ENCODE results near the gene CEP112.

The CEP112 gene

DNA sequence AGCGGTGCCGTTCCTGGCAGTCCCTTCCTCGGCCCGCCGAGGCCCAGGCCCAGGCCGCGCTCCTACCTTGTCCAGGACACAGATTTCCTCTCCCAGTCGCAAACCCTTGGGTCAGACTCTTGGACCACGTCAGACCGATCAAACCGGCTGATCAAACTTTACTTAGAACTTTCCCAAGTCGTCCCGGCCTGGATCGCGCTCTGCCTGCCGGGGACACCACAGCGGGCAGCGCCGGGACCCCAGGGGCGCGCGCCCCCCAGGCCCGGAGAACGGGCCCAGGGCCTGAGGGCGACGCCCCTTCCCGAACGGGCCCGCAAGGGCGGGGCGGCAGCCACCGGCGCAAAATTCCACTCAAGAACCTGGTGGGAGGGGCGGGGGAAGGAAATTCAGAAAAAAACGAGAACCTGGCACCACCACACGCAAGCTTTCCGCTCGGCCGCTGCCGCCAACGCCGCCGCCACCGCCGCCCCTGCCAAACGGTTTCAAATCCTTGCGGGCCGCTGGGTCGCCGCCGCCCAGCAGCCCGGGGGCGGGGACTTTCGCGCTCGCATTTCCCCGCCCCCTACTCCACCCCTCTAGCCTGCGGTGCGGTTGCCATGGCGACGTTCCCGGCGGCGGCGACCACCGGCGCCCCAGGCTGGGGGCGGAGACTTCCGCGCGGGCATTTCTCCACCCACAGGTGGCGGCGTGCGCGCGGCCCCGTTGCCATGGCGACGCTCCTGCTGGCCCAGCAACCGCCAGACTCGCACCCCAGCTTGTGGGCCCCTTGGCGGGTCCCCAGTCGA, at the start of gene CEP112:
CEP112 (minus strand) TSS at position 541 of the 785 bp plus-strand sequence.
- DNase-seq = peak; percentile 56

DNA sequence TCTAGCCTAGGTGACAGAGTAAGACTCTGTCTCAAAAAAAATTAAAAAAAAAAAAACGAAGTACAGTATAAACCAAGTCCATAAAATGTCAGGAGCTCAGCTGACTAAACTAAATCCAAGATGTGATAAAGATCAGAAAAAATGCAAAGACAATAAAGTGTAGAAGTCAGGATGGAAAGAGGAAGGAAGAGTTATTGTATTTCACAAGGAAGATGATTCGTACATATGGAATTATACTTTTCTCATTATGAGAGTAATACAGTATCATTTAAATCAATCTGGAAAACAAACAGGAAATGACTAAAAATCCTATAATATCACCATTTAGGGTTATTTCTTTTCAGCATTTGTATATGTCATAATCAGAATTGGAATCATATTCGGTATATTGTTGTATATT, 48.7 kb upstream of the CEP112 start:
- no peak for DNase-seq

DNA sequence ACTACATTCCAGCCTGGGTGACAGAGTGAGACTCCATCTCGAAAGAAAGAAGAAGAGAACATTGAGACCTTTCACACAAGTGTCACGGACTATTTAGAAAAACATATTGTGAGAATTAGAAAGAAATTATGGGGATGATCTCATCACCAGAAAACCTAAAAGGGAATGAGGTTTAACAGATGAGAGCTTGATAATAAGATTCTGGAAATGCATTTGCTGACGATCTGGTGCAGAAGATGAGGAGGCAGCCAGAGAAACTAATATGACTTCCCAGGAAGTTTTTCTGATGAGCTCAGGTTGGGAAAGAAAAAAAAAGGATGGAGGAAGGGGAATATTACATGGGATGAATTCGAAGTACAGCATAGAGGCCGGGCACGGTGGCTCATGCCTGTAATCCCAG, 48.1 kb upstream of the CEP112 start:
- DNase-seq = no peak

DNA sequence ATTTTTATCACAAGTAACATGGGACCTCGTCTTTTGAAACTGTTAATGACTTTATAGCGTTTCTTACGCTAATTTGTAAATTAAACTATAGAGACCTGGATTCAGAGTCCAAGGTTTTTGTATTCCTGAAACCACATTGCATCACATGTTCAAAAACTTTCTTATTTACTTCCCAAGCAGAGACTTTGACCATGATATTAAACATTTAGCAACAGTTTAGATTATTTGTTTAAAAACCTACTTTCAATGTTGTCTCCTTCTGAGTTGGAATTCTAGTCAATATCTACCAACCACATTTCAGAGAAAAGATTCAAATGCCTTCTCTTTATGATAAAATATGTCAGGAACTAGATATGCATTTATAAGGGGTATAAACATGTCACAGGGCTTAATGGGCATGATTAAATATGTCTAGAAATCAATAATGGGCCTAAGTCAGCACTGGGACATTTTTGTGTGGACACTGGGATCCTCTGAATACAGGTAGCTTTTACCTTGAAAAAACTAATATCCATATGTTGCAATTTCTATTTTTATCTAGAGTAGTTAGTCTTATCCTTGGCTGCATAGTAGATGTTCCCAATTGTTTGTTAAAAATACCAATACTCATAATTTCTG, 43.6 kb upstream of the CEP112 start:
- no peak for DNase-seq

DNA sequence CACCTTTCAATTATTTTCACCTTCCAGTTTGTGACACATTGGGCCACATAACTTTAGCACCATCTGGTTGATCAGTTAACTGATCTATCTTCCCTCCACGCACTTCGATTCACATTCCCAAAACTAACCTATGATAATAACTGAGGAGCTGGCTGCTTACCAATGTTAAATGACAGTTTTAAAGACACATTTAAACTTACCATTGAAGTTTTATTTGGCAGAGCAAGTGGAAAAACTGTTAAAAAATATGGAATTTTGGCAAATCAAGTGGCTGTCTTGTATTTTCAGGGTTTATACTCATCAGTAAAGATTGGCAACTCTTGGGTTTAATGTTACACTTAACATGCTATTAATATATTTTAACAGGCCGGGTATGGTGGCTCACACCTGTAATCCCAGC, 42.7 kb upstream of the CEP112 start:
- DNase-seq = no peak

DNA sequence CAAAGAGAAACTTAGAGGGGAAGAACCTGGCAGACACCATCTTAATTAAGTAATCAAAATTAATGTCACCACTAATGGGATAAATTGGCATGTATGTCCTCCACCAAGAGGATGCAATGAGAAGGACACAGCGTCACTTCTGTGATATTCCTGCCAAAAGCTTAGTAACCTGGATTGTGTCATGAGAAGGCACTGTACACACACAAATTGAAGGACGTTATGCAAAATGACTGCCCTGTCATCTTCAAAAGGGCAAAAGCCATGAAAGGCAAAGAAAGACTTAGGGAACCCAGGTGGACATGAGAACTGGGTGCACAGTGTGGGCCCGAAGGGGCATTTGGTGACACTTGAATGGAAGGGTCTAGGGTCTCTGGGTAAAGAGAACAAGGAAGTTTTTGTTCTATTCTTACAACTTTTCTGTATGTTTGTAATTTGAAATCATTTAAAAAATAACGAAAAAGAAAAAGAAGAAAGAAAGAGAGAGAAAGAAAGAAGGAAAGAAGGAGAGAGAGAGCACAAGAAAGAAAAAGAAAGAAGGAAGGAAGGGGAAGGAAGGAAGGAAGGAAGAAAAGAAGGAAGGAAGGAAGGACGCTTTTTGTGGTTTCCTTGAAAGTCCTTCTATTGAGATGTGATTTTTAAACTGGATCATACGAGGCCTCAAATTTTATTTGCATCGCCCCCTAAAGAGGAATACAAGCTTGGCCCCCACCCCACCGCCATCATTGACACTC, 41.3 kb upstream of the CEP112 start:
- no peak for DNase-seq

DNA sequence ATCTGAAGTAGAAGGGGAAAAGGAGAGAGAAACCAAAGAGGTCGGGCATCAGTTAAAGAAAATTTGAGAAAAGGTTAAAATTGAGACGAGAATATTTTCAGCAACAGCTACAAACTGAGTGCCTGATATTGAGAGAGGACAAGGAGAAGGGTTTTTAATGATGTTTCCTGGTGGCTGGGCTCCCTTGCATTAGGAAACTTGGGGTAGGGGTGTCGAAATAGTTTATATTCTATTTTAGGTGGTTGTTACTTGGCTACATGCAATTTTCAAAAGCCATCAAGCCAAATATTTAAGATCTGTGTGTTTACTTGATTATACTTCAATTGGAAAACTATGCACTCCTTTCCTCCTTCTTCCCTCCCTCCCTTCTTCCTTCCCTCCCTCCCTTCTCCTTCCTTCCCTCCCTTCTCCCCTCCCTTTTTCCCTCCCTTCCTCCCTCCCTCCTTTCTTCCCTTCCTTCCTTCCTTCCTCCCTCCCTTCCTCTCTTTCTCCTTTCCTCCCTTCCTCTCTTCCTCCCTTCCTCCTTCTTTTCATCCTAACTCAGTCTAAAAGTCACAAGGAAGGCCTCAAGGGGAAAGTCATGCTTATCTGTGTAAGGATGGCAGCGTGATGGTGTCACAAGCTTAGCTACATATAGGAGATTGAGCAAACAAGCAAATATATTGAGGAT, 39.1 kb upstream of the CEP112 start:
- DNase-seq = no peak

DNA sequence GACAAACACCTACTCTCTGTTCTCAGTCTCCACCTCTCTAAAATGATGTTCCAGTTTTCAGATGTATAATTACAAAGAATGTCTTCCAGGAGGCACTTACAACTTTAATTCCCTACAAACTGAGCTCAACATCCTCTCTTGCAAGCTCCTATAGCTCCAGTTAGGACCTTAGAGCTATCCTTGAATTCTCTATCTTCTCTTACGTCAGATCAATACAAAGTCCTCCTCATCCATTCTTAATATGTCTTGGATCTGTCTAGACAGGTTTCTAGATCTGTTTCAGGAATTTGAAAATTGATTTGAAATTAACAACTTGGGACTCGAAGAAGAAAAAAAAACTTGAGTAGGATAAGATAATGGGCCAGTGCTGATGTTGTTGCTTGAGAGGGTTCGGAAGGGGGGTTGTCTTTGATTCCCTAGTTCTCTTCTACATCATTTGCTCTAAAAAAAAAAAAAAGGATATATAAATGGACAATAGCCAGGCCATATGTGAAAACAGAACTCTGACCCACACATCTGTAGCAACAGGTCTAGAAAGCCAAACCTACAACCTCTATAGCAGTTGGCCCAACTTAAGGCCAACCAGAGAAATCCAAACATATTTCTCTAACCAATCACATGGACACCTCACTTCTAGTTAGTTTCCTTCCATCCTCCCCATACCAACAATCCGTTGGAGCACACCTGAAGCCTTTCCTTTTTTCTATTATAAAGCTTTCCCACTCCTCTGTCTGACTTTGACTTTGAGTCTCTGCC, 38.0 kb upstream of the CEP112 start:
- no peak for DNase-seq

DNA sequence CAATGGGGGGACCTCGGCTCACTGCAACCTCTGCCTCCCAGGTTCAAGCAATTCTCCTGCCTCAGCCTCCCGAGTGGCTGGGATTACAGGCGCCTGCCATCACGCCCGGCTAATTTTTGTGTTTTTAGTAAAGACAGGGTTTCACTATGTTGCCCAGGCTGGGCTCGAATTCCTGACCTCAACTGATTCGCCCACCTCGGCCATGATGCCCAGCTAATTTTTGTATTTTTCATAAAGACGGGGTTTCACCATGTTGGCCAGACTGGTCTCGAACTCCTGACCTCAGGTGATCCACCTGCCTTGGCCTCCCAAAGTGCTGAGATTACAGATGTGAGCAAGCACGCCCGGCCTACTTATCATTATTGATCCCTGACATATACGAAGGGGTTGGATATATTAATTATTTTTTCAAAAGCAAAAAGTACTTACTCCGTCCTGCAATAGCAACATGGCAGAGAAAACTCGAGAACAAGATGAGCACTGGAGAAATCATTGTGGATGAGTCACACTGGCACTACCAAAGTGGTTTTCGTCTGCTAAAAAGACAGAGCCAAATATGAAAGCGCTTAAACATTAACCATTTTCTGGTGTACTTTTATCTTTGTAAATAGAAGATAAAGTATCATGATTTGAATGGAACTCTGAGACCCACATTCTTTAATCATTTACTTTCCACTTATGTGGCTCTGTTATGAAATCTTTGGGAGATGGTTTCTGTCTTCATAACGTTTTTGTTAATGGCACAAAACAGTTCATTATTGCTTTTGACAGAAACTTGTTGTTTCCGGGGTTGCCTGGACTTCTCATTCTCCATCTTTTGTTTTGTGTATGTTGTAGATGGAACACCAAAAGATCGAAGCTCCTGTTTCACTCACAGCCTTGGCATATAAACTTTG, 37.2 kb upstream of the CEP112 start, which contains the start of gene APOH:
APOH (minus strand) TSS at position 529 of the 896 bp plus-strand sequence; CDS start at position 493, 36 bp downstream.
- no peak for DNase-seq

DNA sequence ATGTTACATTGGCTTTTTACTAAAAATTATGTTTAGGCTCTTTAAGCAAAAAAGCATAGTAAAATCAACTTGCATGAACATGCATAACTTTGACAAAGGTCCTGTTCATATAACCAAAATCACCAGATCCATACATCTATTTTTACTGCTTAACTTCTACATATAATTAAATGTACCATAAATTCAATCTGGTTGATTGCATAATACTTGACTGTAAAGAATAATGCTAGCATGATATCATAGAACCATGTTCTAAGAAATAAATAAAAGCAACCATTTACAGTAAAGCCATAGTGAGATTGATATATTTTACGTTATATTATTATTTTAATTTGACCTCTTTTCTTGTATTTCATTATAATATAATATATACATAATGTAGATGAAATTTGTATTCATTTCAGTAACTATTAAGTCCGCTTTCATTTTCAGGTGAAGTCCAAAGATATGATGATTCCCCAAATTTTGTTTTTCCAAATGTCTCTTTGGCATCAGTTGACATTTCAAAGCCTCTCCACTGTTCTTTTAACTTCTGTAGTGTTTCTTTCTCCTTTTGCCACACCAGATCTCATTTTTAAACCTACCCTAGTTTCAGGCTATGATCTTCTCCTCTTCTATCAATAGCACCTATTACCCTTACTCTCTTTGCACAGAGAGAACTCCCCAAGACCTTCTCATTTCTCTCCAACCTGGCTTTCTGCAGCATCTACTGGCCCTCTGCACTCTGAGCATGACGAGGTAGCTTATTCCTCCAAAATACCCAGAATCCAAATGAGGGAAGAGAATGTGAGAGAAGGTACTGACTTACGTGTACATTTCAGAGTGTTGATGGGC, 35.5 kb upstream of the CEP112 start:
- no peak for DNase-seq

DNA sequence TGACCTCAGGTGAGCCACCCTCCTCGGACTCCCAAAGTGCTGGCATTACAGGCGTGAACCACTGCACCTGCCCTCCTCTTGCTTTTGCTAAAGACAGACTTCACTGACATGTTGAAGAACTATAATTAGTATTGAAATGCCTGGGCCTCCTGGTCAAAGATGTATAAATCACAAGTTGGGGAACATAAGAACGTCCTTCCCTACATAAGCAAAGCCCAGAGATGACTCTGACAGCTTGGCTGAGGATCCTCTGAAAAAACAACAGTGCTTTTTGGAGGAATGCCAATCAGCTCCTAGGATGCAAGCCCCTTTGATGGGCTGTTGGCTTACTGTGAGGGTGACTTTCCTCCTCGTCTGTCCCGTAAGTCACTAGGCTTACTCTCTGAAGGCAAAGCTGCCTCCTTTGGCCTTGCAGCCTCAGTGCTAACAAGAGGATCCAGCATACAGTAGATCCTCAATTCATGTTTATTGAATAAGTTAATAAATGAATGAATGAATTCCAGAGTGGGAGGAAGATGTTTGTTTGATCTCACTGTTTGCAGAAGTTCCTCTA, 30.9 kb upstream of the CEP112 start:
- no peak for DNase-seq

DNA sequence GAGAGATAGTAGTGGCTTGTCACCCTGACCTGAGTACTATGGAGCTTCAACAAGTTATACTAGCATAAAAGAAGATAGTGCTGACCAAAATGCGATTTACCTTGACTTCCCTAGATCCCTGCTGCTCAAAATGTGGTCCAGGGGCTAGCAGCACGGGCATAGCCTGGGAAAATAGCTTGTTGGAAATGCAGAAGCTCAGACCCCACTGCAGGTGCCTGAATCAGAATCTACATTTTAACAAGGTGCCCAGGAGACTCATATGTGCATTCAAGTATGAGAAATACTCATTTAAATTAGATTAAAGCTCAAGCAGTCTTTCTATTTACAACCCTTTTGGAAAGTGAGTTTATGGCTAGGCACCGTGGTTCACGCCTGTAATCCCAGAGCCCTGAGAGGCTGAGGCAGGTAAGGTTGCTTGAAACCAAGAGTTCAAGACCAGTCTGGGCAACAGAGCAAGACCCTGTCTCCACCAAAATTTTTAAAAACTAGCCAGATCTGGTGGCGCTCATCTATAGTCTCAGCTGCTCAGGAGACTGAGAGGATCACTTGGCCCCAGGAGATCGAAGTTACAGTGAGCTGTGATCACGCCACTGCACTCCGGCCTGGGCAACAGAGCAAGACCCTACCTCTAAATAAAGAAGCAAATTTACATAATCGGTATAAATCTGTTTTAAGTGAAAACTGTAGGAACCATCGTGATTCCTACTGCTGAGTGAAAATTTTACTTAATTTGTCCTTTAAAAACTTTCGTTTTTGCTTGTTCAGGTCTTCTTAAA, 30.0 kb upstream of the CEP112 start:
- DNase-seq = no peak

DNA sequence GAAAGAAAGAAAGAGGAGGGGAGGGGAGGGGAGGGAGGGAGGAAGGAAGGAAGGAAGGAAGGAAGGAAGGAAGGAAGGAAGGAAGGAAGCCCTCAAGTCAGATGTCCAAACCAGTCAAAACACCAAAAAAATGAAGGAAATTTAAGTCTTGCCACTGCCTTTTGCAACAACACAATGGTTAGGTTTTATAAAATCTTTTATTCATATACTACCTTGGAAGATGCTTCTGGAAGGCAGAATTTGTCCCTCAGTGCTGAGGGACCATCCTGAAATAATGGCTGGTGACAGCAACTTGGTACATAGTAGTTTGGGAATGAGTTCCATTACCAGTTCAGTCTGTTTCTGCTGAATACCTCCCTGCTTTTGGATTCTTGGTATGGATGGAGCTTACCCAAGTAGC, 29.4 kb upstream of the CEP112 start:
- DNase-seq = no peak

DNA sequence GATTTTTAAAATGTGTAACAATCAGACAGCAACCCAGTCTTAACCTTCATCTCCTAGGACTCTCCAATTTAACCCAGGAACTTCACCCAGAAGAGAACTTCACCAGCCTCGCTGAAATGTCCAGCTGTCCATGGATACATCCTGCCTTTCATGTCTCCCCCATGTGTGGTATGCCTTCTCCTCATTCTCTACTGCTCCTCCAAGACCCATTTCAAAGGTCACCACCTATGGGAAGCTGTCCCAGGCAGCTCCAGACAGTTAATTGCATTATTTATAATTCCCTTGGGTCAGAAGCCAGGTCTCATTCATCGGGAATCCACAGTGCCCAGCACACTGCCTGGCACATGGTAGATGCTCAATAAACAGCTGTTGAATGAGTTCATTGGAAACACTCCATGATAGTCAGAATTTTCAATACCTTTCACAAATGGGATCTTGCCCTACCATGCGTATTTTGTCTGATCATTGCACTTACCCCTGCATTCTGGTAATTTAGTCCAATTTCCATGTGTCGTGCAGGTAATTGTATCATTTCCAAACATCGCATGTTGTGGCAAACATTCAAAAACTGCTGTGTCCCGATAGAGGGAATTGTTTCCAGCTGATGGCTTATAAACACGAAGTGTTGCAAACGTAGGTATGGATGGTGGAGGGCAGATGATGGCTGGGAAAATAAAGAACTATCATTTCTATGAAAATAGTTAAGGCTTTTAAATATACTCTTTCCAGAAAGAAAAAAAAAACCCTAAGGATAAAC, 28.3 kb upstream of the CEP112 start:
- no peak for DNase-seq

DNA sequence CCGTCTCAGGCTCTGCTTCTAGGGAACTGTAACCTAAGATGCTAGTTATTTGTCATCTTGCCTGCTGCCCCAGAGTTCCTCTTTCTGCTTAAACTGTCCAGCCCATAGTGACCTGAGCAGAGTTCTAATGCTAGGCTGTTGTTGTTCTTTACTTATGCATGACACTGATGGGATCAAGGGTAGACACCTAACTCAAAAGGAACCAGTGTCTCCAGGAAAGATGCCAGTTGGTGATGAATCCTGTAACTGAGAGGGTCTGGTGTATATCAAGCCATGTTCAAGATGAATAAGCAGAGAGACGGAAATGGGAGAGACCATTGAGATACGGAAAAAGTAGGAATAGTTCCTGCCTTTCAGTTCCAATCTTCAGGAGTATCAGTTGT, 23.6 kb upstream of the CEP112 start:
- DNase-seq = no peak

DNA sequence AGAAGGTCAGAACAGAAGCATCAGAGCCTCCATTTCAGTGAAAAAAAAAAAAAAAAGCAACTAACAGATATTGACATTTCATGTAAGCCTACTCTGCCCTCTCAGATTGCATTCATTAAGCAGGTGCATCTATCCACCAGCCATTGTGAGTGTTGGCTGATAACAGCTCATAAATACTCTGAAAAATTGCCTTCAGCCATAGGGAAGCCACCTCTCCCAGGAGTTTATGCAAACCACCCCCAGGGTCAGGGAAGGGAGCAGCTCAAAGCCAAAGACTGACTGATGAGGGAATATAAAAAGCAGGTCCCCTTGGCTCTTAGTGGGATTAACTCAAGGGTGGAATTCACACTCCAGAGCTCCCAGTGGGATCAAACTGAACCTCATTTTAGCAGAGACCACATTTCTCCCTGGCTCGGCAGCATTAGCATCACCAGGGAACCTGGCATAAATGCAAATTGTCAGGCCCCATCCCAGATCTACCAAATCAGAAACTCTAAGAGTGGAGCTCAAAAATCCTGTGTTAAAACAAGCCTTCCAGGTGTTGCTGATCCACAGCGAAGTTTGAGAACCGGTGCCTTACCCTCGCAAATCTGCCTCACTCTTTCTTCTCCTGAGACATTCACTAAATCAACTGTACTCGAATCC, 23.1 kb upstream of the CEP112 start:
- DNase-seq = no peak

DNA sequence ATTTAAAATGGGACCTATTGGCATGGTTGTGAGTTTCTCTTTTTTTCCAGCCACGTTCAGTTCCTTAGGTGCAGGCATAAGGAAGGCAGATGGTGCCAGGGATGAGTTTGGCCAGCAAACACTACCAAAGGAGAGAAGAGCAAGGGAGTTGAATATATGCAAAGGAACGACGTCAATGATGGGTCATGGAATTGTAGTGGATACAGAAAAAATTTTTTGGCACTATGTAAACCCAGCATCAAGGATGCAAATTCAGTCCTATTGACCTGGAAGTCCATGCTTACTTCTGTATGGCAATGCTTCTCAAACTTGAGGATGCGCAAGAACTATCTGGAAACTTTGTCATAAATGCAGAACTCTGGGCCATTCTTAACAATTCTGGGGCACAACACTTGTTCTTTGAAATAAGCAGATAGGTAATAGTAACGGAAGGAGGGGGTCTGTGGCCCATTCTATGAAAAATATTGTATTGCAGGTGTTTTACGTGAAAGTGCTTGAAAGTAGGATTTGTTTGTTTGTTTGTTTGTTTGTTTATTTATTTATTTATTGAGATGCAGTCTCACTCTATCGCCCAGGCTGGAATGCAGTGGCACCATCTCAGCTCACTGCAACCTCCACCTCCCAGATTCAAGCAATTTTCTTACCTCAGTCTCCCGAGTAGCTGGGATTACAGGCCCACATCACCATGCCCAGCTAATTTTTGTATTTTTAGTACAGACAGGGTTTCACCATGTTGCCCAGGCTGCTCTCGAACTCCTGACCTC, 19.3 kb upstream of the CEP112 start:
- DNase-seq = no peak

Data from hematopoietic multipotent progenitor cell treated with erythropoietin and hydrocortisone succinate and interleukin-3 and kit ligand, for 8 days (in vitro differentiated cells).